HUES48 (cell line): Measurements from ENCODE around the gene ZNF691.
"Not testable (repeated sequence)": the region's sequence is repeated elsewhere in the genome, so short reads cannot be mapped to it uniquely, and the experiment has no call there.

Source experiments
- H3K27ac ChIP-seq: one replicate; pipeline ENCODE4 v1.7.0; 2013; ENCODE audit warnings: low read depth, low read length, inconsistent platforms
- H3K27me3 ChIP-seq: 2 replicates; pipeline ENCODE4 v1.6.1; 2013; ENCODE audit warnings: mild to moderate bottlenecking, low read length; ENCODE audit not compliant: control insufficient read depth, insufficient read depth
- H3K36me3 ChIP-seq: 2 replicates; pipeline ENCODE4 v1.6.1; 2013; ENCODE audit warnings: low read length; ENCODE audit not compliant: control insufficient read depth, insufficient read depth
- H3K4me1 ChIP-seq: 2 replicates; pipeline ENCODE4 v1.6.1; 2013; ENCODE audit warnings: mild to moderate bottlenecking, low read length; ENCODE audit not compliant: control insufficient read depth, insufficient read depth
- H3K4me3 ChIP-seq: 2 replicates; pipeline ENCODE4 v1.5.1; 2013; ENCODE audit warnings: mild to moderate bottlenecking, low read depth, low read length
- H3K9ac ChIP-seq: 2 replicates; pipeline ENCODE4 v1.6.1; 2013; ENCODE audit warnings: mild to moderate bottlenecking, low read depth, low read length, moderate library complexity
- H3K9me3 ChIP-seq: 2 replicates; pipeline ENCODE4 v1.6.1; 2013; ENCODE audit warnings: low read length; ENCODE audit not compliant: control insufficient read depth, insufficient read depth

Gene ZNF691

GRCh38 chr1:42886046-42886739 is 39.8 kb downstream of the ZNF691 start:
- Histone ChIP-seq H3K4me3 (no peak overlapping the region), H3K27me3 (no peaks in the 10 kb centered on the region), H3K27ac (no peak overlapping the region), H3K36me3 (no peaks in the 10 kb centered on the region), H3K4me1 (no peaks in the 10 kb centered on the region), H3K9ac (no peak overlapping the region), H3K9me3 (no peaks in the 10 kb centered on the region)

- H3K27me3 ChIP-seq = no peaks in the 10 kb centered on the region
- H3K27ac ChIP-seq = no peak overlapping the region
- no peaks in the 10 kb centered on the region for H3K36me3 ChIP-seq
- no peak overlapping the region for H3K4me3 ChIP-seq
- H3K4me1 ChIP-seq = no peaks in the 10 kb centered on the region
- no peaks in the 10 kb centered on the region for H3K9me3 ChIP-seq
- no peak overlapping the region for H3K9ac ChIP-seq
Measured at GRCh38 chr1:42886800-42887199, 40.4 kb downstream of the ZNF691 start.

- no peaks in the 10 kb centered on the region for H3K9me3 ChIP-seq
- no peaks in the 10 kb centered on the region for H3K4me1 ChIP-seq
- H3K27me3 ChIP-seq = no peaks in the 10 kb centered on the region
- no peak overlapping the region for H3K4me3 ChIP-seq
- H3K36me3 ChIP-seq = no peaks in the 10 kb centered on the region
- H3K27ac ChIP-seq = no peak overlapping the region
- no peak overlapping the region for H3K9ac ChIP-seq
Measured at GRCh38 chr1:42887366-42887765, 41.0 kb downstream of the ZNF691 start.

GRCh38 chr1:42888013-42888633 is 41.7 kb downstream of the ZNF691 start:
- Histone ChIP-seq H3K4me3 (no peak overlapping the region), H3K9me3 (no peaks in the 10 kb centered on the region), H3K9ac (no peak overlapping the region), H3K27me3 (no peaks in the 10 kb centered on the region), H3K27ac (no peak overlapping the region), H3K4me1 (no peaks in the 10 kb centered on the region), H3K36me3 (no peaks in the 10 kb centered on the region)

- H3K4me3 ChIP-seq = no peak overlapping the region
- H3K4me1 ChIP-seq = no peaks in the 10 kb centered on the region
- H3K36me3 ChIP-seq = no peaks in the 10 kb centered on the region
- H3K27me3 ChIP-seq = no peaks in the 10 kb centered on the region
- H3K9ac ChIP-seq = no peak overlapping the region
- no peak overlapping the region for H3K27ac ChIP-seq
- H3K9me3 ChIP-seq = no peaks in the 10 kb centered on the region
Measured at GRCh38 chr1:42889264-42889663, 42.9 kb downstream of the ZNF691 start.

GRCh38 chr1:42891465-42892138 is 45.2 kb downstream of the ZNF691 start:
- Histone ChIP-seq H3K9me3 (no peaks in the 10 kb centered on the region), H3K4me3 (no peak overlapping the region), H3K4me1 (no peaks in the 10 kb centered on the region), H3K27me3 (no peaks in the 10 kb centered on the region), H3K9ac (no peak overlapping the region), H3K27ac (no peak overlapping the region), H3K36me3 (no peaks in the 10 kb centered on the region)

GRCh38 chr1:42899960-42900359 is 53.5 kb downstream of the ZNF691 start:
- not testable (repeated sequence) for H3K4me1 ChIP-seq, H3K9ac ChIP-seq, H3K27ac ChIP-seq, H3K4me3 ChIP-seq, H3K9me3 ChIP-seq, H3K36me3 ChIP-seq, H3K27me3 ChIP-seq
